Epithelial cell of esophagus (primary cell): ENCODE results near the gene MBOAT2.

Source experiments
- DNase-seq: peaks from one replicate; pipeline ENCODE4 v3.0.0; 2010; ENCODE audit warnings: low read depth
- H3K4me3 ChIP-seq: 2 replicates; pipeline ENCODE4 v1.5.1; 2011; ENCODE audit warnings: mild to moderate bottlenecking, low read length, control low read depth
- CTCF ChIP-seq: IDR thresholded peaks from 2 replicates; pipeline ENCODE4 v1.5.1; 2011; ENCODE audit warnings: low read depth, mild to moderate bottlenecking, low read length, control low read depth, inconsistent platforms; ENCODE audit not compliant: insufficient read depth; ENCODE audit errors: missing control alignments

Gene MBOAT2

GRCh38 chr2:9029721-9030120 lies 26.2 kb upstream of the MBOAT2 start:
- no peak for DNase-seq
- TF ChIP-seq CTCF: no peak
- no peak overlapping the region for H3K4me3 ChIP-seq

- no peak for DNase-seq
- TF ChIP-seq CTCF: no peak
- H3K4me3 ChIP-seq: no peak overlapping the region
These were observed 24.4 kb upstream of the MBOAT2 start for GRCh38 chr2:9027884-9028283.

- no peak overlapping the region for H3K4me3 ChIP-seq
- no peak for TF ChIP-seq CTCF
- DNase-seq: peak; percentile 3
These were observed 22.3 kb upstream of the MBOAT2 start for GRCh38 chr2:9025746-9026145.

- no peak for DNase-seq
- no peak overlapping the region for H3K4me3 ChIP-seq
- TF ChIP-seq CTCF: no peak
These were observed 21.1 kb upstream of the MBOAT2 start for GRCh38 chr2:9024575-9024974.

- DNase-seq: peak; percentile 7
- TF ChIP-seq CTCF: no peak
- H3K4me3 ChIP-seq: no peak overlapping the region
These were observed 18.2 kb upstream of the MBOAT2 start for GRCh38 chr2:9021563-9022211.

GRCh38 chr2:9020267-9020666 lies 16.8 kb upstream of the MBOAT2 start:
- no peak for DNase-seq
- no peak overlapping the region for H3K4me3 ChIP-seq
- TF ChIP-seq CTCF: no peak

- no peak for DNase-seq
- no peak overlapping the region for H3K4me3 ChIP-seq
- no peak for TF ChIP-seq CTCF
These were observed 15.1 kb upstream of the MBOAT2 start for GRCh38 chr2:9018534-9018933.
